ENCODE data around the gene HAUS6.
"Not testable (repeated sequence)": the region's sequence is repeated elsewhere in the genome, so short reads cannot be mapped to it uniquely, and the experiment has no call there.

The HAUS6 gene

DNA sequence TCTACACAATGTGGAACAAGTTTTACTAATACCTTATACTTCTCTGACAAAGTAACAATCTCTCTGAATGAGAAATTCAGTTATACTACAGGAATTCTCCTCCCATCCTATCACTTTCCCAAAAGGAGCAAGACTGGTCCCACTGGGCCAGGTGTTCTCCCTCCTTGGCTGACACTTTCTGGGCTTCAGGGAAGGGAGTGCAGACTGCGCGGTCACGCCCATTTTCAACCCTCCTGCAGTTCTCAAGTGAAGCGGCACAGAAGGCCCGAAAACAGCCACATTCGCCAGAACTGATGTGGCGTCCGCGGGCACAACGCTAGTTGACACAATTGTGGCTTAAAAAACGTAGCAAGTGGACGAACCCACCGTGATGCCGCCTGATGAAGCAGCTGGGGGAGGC lies 70.3 kb downstream of the HAUS6 start:
- DNase-seq, result no peak

DNA sequence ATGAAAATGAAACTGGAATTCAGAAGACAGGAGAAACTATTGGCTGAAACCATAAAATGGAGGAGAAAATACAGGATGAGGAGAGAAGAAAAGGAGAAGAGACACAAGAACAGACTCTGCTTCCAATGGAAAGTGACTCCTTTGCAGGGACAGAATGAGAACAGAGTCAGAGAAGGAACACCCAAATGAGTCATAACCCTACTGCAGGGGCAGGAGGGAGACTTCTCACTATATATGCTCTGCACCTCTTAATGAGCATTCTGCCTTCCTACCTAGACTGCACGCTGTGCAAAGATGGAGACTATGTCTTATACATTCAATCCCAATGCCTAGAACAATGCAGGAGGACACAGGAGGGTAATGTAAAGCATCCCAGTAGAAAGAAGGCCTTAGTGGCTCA lies 71.8 kb downstream of the HAUS6 start:
- DNase-seq, result no peak

DNA sequence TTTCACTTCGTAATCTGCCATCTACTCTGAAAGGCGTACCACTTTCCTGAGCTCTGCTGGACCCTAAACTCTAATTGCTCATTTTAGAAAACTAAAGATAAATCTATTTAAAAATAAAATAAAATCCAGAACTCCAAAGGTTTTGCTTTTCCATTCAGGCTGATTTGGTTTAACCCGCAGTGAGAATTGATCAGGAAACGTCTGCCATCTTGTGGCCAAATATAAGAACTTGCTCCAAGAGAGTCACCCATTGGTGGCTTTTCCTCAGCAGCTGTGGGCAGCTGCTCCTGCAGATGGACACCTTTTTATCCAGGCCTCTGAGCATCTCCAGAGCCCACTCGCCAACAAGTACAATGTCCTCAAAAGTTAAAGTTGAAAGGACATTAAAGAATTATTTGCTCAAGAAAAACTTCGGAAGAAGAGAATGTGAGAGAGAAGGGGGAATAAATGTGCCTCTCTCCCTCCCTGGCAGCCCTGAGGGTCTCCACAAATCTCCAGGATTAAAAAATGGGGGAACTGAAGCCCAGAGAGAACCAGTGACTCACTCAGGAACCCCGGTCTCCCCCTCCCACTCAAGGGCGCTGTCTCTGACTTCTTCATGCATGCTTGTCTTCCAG lies 73.8 kb downstream of the HAUS6 start:
- no peak for DNase-seq

DNA sequence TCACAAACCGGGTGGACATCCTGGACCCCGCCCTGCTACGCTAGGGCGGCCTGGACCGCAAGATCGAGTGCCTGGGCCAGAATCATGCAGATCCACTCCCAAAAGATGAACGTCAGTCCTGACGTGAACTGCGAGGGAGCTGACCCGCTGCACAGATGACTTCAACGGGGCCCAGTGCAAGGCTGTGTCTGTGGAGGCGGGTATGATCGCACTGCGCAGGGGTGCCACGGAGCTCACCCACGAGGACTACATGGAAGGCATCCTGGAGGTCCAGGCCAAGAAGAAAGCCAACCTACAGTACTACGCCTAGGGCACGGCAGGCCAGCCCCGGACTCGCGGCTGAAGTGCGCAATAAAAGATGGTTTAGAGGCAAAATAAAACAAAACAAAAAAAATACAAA lies 74.9 kb downstream of the HAUS6 start:
- no peak for DNase-seq

DNA sequence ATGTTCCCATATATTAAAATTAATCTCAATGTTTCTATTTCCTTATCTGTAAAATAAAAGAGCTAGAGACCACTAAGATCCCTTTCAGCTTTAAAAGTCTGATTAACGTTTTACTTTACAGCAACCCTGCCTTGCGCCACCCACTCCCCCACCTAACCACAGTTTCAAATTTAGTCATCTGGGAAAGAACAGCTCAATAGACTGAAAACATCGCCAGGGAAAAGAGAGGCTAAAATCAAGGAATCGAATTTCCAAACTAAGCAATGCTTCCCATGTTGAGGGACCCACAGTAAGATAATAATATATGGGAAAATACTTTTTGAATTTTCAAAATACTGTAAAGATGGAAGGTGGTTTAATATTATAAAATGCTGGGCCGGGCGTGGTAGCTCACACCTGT lies 76.3 kb downstream of the HAUS6 start:
- DNase-seq, result no peak

DNA sequence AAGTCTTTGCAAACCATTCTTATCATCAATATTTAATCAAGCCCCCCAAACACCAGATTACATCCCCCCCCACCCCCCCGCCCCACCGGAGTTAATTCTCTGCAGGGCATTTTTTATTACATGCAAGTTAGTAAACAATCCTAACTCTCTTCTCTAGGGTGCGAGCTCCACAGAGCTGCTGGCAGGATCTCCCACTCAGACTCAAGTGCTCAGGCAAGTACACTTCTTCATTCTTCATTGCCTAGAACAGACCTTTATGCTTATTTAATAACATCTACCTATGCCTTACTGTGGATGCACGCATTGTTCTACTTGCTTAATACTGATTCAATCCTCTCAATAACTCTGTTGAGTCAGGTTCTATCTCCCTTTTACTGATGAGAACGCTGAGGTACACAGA lies 79.6 kb downstream of the HAUS6 start:
- no peak for DNase-seq

DNA sequence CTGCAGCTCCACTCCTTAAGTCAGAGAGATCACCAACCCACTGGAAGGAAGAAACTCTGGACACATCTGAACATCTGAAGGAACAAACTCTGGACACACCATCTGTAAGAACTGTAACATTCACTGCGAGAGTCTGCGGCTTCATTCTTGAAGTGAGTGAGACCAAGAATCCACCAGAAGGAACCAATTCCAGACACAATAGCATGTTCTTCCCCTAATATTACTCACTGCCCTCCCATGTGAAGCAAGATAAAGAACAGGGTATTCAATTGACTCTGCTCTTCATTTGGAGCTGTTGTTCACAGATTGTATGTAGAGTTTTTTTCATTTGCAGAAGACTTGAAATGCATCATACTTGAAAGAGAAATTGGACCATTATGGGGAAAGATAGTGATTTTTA lies 80.5 kb downstream of the HAUS6 start:
- no peak for DNase-seq

DNA sequence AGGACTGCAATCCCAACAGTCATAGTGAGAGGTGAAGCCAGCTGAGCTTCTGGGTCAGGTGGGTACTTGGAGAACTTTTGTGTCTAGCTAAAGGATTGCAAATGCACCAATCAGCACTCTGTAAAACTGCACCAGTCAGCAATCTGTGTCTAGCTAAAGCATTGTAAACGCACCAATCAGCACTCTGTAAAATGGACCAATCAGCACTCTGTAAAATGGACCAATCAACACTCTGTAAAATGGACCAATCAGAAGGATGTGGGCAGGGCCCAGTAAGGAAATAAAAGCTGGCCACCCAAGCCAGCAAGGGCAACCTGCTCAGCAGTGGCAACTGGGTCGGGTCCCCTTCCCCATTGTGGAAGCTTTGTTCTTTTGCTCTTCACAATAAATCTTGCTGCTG lies 81.1 kb downstream of the HAUS6 start:
- DNase-seq, result not testable (repeated sequence)

DNA sequence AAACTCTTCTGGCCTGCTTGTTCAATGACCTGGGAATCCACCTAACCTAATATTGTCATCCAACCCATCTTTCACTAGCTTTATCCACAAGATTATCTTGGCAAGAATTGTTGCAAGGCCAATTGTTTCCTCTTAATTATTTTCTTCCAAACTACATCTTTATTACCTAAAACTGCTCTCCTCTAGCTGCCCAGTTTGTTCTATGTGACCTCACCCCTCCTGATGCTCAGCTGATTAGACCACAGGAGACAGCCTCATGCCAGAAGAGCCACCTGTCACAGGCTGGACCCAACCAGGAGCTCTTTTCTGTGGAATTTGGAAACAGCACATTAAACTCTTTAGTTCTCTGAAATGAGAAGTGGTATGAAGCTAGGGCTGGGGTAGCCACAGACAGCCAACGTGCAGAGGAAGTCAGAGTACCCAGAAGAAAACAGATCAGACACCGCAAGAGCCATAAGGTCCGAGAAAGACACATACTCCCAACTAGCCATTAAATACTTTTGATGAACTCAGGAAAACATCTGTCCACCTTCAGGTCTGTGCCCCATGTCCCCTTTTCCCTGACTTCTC lies 81.7 kb downstream of the HAUS6 start:
- DNase-seq, result no peak

DNA sequence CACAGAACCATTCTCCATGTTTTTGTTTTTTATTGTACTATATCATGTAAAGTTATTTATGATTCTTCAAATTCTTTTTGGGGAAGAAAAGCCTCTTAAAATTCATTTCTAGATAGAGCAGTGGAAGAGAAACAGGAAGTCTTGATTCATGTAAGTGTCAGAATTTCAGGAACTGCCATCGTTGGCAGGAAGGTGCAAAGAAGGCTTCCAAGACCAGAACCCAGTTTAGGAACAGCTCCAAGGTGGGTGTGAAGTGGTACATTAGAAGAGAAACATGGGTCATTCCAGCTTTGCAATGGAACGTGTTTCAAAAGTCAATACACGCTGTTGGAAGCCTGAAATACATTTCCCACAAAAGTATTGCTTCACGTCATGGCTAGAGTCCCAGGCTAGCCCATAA lies 84.5 kb downstream of the HAUS6 start:
- no peak for DNase-seq

DNA sequence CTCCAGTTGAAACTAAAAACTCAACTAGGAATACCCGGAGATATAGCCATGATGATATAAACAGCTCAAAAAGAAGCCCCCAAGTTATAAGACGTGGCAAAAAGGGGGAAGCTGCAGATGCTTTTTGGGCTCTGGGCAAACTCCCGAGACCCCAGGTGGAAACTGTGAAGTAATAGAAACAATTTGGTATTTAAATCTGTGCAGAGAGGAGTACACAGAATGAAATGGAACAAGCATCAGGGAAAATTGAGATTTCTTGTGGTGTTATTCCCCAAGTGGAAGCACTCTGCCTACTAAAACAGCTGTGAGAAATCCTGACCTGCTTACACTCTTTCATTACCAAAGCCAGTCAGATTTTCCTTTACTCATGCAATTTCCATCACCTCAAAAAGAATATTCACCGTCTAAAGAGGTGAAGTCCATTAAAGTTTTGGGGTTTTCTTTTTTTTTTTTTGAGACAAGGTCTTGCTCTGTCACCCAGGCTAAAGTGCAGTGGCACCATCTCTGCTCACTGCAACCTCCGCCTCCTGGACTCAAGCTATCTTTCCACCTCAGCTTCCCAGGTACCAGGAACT lies 93.2 kb downstream of the HAUS6 start:
- DNase-seq, result no peak
